Transverse colon (tissue), 4 donors: Measurements from ENCODE around the gene PID1. TPM values are rescaled to one million over a fixed set of nuclear protein-coding genes. Genes with fewer than 3 reads are reported as not detected.

Source experiments
- DNase-seq: peaks from one replicate; pipeline ENCODE4 v3.0.0-alpha.2; 2019
- H3K27ac ChIP-seq, 4 donors: fragments of 200-600 bp; sonication (generic); 2 replicates each; pipeline ENCODE4 v1.5.1; 2016 to 2018; ENCODE audit warnings: inconsistent platforms in 4 of 4
- H3K27me3 ChIP-seq: fragments of 200-600 bp; sonication (generic); 2 replicates; pipeline ENCODE4 v1.5.1; 2017; ENCODE audit warnings: inconsistent platforms
- H3K36me3 ChIP-seq, 4 donors: fragments of 200-600 bp; sonication (generic); 2 replicates each; pipeline ENCODE4 v1.5.1; 2017 to 2019; ENCODE audit warnings: inconsistent platforms in 4 of 4
- H3K4me1 ChIP-seq, 4 donors: fragments of 200-600 bp; sonication (generic); 2 replicates each; pipeline ENCODE4 v1.5.1; 2017 to 2020; ENCODE audit warnings: inconsistent platforms in 4 of 4
- H3K4me3 ChIP-seq, 4 donors: fragments of 200-600 bp; sonication (generic); 1 replicate in 1 of 4; 2 replicates in 3 of 4; pipeline versions ENCODE4 v1.5.1 to v1.6.1; 2017 to 2019; ENCODE audit warnings: inconsistent platforms in 4 of 4
- H3K9me3 ChIP-seq, 2 donors: fragments of 200-600 bp; sonication (generic); 2 replicates each; pipeline ENCODE4 v1.5.1; 2017 to 2019; ENCODE audit warnings: inconsistent platforms in 2 of 2
- EP300 ChIP-seq: sonication (generic); formaldehyde crosslinking; IDR thresholded peaks from one replicate; pipeline ENCODE4 v1.6.1; 2017; ENCODE audit warnings: antibody characterized with exemption, low read depth
- POLR2A ChIP-seq: fragments of 450-650 bp; IDR thresholded peaks from one replicate; pipeline ENCODE4 v1.6.1; 2016; ENCODE audit warnings: antibody characterized with exemption, mild to moderate bottlenecking, moderate library complexity
- POLR2AphosphoS5 ChIP-seq, 3 donors: sonication (generic); formaldehyde crosslinking; IDR thresholded peaks; one replicate each; pipeline ENCODE4 v1.6.1; 2016; ENCODE audit warnings: antibody characterized with exemption in 3 of 3
- WGBS, 2 donors: methylation state at CpG; one replicate each; pipeline ENCODE4 v1.1.5; 2018; ENCODE audit warnings: low coverage in 1 of 2; 5-methylcytosine and 5-hydroxymethylcytosine counted together
- in situ Hi-C, 4 donors: fragments of 200-750 bp; cut with MboI; loops; one replicate each; pipeline versions ENCODE4 v1.15.0 to v1.15.1; 2017; ENCODE audit warnings: low sequenced_read_pairs in 3 of 4, low pct_ligation_motif_present in 1 of 4, low pct_unique_long_range_greater_than_20kb in 1 of 4
- intact Hi-C: fragments of 100-400 bp; cut with DNase I; formaldehyde crosslinking; loops from one replicate; pipeline ENCODE4 v1.15.1; 2023; ENCODE audit warnings: low total_unique reads
- total RNA-seq, 4 donors: library from RNA; depleted of rRNA; stranded (reverse); fragments of >200 nt; gene quantifications; one replicate each; pipeline ENCODE4 v1.1.0, GENCODE V29; 2016
- TF ChIP-seq, protein P1 (sequence below), 5 experiments: fragments of 200-600 bp in 3 of 5; fragments of 450-650 bp in 2 of 5; sonication (generic) in 3 of 5; IDR thresholded peaks; 1 replicate in 2 of 5; 2 replicates in 3 of 5; pipeline ENCODE4 v1.5.1; 2016 to 2017; ENCODE audit warnings: antibody characterized with exemption in 5 of 5, inconsistent platforms in 3 of 5, mild to moderate bottlenecking in 2 of 5, moderate library complexity in 1 of 5

The PID1 gene
- total RNA-seq, 4 donors from 2014 or later: 21.6 to 54.6 (median 27.9) TPM

DNA sequence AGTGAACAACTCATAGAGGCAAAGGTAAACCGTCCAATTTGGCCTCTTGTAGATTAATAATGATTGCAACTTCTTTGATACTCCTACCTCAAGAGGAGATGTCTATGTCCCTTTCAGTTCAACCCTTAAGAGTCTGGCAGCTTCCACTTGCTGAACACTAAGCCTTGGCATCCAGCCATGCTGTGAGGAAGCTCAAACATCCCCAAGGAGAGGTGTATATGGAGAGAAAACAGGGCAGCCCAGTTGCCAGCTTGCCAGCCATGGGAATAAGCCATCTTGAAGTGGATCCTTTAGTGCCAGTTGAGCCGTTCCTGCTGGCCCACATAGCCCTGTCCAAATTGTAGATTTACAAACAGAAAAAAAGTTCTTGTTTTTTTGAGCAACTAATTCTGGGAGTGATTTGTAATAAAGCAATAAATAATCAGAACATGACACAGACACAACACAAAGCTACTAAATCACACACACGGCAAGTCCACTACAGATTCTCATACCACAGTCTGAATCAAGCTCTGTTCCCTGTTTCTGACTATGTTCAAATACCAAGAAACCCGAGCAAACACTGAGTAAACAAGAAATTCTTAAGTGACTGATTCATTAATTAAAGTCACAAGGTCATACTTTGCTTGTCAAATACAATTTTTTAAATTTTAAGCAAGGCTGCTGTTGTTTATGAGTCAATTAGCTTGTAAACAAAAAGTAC is 96.1 kb downstream of the PID1 start:
- Histone ChIP-seq H3K27ac (no peak overlapping the region), H3K27me3 (no peaks in the 10 kb centered on the region), H3K4me1 (peaks cover 0 to 9% (median 4%) of the 10 kb centered on the region in 4 donors), H3K4me3 (no peak overlapping the region), H3K9me3 (no peaks in the 10 kb centered on the region), H3K36me3 (no peaks in the 10 kb centered on the region)
- no peak for DNase-seq
- 65 to 67% methylated on average over 3 to 4 of the region's 4 CpGs for WGBS, 2 donors
- intact Hi-C loops: no loop called here
- in situ Hi-C loops: no loop called here
- TF ChIP-seq, protein P1, sequence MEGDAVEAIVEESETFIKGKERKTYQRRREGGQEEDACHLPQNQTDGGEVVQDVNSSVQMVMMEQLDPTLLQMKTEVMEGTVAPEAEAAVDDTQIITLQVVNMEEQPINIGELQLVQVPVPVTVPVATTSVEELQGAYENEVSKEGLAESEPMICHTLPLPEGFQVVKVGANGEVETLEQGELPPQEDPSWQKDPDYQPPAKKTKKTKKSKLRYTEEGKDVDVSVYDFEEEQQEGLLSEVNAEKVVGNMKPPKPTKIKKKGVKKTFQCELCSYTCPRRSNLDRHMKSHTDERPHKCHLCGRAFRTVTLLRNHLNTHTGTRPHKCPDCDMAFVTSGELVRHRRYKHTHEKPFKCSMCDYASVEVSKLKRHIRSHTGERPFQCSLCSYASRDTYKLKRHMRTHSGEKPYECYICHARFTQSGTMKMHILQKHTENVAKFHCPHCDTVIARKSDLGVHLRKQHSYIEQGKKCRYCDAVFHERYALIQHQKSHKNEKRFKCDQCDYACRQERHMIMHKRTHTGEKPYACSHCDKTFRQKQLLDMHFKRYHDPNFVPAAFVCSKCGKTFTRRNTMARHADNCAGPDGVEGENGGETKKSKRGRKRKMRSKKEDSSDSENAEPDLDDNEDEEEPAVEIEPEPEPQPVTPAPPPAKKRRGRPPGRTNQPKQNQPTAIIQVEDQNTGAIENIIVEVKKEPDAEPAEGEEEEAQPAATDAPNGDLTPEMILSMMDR (IDR thresholded peaks at IDR 0.05): no peak
- TF ChIP-seq POLR2AphosphoS5 (IDR thresholded peaks at IDR 0.05): no peak
- TF ChIP-seq EP300: no peak
- TF ChIP-seq POLR2A: no peak

DNA sequence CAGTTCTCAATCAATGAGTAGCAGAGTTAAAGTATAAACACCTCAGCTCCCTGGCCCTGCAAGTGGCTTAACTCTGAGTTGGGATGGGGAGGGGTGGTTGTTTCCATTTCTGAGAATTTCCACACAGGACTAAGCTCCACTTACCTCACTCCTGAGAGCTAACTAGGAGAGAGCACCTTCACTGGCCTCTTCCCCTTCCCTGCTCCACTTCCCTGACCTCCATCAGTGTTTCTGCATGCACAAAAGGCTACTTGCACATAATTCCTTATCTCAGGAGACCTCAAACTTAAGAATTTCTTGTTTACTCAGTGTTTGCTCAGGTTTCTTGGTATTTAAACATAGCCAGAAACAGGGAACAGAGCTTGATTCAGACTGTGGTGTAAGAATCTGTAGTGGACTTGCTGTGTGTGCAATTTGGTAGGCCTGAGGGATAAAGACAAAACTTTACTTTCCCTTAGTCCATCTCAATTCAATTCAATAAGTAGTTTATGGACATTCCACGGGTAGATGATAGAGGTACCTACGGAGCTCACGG is 97.2 kb downstream of the PID1 start:
- TF ChIP-seq, protein P1 (IDR thresholded peaks at IDR 0.05): no peak
- TF ChIP-seq POLR2AphosphoS5 (IDR thresholded peaks at IDR 0.05) (no peak), EP300 (no peak), POLR2A (no peak)
- WGBS, 2 donors: 54 to 75% methylated on average over 3 of the region's 3 CpGs
- no peak for DNase-seq
- in situ Hi-C loops: no loop called here
- intact Hi-C loops: no loop called here
- H3K36me3 ChIP-seq: no peaks in the 10 kb centered on the region
- no peak overlapping the region for H3K27ac ChIP-seq
- H3K4me3 ChIP-seq: no peak overlapping the region
- no peaks in the 10 kb centered on the region for H3K27me3 ChIP-seq
- H3K9me3 ChIP-seq: no peaks in the 10 kb centered on the region
- peaks cover 0 to 11% (median 5%) of the 10 kb centered on the region in 4 donors for H3K4me1 ChIP-seq

DNA sequence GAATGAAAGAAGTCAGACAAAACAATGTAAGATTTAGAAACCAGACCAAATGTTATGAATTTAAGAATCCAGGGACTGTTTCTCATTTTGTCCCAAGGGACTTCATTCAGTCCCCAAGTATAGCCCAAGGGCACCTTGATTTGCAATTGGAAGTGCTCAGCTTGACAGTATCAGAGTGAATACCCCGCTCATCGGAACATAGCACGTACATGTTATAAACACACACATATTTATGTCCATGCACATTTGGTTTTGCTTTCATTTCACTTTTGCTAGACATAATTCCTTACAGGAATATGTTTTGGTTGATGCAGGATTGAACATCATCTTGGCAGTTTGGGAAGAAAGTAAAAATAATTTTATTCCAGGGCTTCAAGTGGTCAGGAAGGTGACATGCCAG is 100.2 kb downstream of the PID1 start:
- H3K36me3 ChIP-seq: no peaks in the 10 kb centered on the region
- H3K27me3 ChIP-seq: no peaks in the 10 kb centered on the region
- 66% methylated on average over 3 of the region's 3 CpGs; no CpG with 5 or more reads in 1 of the 2 donors for WGBS, 2 donors
- no peaks in the 10 kb centered on the region for H3K9me3 ChIP-seq
- H3K27ac ChIP-seq: no peak overlapping the region
- H3K4me3 ChIP-seq: no peak overlapping the region
- TF ChIP-seq POLR2A (no peak), EP300 (no peak), POLR2AphosphoS5 (IDR thresholded peaks at IDR 0.05) (no peak)
- TF ChIP-seq, protein P1 (IDR thresholded peaks at IDR 0.05): no peak
- DNase-seq: no peak
- in situ Hi-C loops: no loop called here
- intact Hi-C loops: no loop called here
- peaks cover 0 to 11% (median 3%) of the 10 kb centered on the region in 4 donors for H3K4me1 ChIP-seq

DNA sequence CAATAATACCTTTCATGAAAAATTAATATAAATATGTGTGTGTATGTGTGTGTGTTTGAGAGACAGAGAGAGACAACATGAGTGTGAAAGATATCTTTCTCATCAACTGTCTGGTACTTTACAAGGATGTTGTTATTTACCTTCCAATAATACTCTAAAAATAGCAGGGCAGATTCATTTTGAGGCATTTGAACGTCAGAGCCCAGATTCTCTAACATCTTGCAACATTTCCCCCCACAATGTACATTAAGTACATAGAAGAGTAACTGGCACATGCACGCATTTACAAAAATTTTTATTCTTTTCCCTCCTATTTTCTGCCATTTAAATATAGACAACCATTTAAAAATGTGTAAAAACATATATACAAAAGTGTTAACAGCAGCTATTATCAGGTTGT is 100.9 kb downstream of the PID1 start:
- Histone ChIP-seq H3K4me1 (peaks cover 0 to 11% (median 4%) of the 10 kb centered on the region in 4 donors), H3K4me3 (no peak overlapping the region), H3K36me3 (no peaks in the 10 kb centered on the region), H3K27ac (no peak overlapping the region), H3K27me3 (no peaks in the 10 kb centered on the region), H3K9me3 (no peaks in the 10 kb centered on the region)
- in situ Hi-C loops: no loop called here
- no peak for DNase-seq
- intact Hi-C loops: no loop called here
- WGBS, 2 donors: 68 to 100% methylated on average over 1 to 2 of the region's 2 CpGs
- no peak for TF ChIP-seq POLR2A
- TF ChIP-seq, protein P1 (IDR thresholded peaks at IDR 0.05): no peak
- no peak for TF ChIP-seq EP300
- no peak for TF ChIP-seq POLR2AphosphoS5 (IDR thresholded peaks at IDR 0.05)
